ENCODE measurements around the gene C4orf51.

The C4orf51 gene

DNA sequence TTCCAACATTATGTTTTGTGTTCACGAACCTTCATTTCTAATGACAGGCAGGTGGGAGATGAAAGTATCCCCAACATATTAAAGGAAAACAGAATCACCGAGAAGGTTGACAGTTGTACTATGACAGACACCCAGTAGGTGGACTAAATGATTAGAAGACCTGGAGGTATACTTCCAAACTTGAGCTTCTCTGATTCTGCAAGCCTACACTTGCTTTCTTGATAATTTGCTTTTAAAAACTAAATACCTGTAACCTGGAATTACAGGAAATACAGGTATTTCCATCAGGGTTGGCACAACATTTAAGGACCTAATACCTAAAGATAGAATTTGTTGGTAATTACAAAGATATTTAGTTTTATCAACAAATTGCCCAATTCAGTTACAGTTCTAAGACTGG, 43.4 kb downstream of the C4orf51 start:
- no peak for TF ChIP-seq EZH2phosphoT487 (IDR thresholded peaks at IDR 0.05; ENCODE audit: borderline replicate concordance)
- TF ChIP-seq, protein P1, sequence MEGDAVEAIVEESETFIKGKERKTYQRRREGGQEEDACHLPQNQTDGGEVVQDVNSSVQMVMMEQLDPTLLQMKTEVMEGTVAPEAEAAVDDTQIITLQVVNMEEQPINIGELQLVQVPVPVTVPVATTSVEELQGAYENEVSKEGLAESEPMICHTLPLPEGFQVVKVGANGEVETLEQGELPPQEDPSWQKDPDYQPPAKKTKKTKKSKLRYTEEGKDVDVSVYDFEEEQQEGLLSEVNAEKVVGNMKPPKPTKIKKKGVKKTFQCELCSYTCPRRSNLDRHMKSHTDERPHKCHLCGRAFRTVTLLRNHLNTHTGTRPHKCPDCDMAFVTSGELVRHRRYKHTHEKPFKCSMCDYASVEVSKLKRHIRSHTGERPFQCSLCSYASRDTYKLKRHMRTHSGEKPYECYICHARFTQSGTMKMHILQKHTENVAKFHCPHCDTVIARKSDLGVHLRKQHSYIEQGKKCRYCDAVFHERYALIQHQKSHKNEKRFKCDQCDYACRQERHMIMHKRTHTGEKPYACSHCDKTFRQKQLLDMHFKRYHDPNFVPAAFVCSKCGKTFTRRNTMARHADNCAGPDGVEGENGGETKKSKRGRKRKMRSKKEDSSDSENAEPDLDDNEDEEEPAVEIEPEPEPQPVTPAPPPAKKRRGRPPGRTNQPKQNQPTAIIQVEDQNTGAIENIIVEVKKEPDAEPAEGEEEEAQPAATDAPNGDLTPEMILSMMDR (conservative IDR thresholded peaks at IDR 0.05; ENCODE audit: low read length): peak; percentile 12; the same call in 1 of the 2 replicates

DNA sequence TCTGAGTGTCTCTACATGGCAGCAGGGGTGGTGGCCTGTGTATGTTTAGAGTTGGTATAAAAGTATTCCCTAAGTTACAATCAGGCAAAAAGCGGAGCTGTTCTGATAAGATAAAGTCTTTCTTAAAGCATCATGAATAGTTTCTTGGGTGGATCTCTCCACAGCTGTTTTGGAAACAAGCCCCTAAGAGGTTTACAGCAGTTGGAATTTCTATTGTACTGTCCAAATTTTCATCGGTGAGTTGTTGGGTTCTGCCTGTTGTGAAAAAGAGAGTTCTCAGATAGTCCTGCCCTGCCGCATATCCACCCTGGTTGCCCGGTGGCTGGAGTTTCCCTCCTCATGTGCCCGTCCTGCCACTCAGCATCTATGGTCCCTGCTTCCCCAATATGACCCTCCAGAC, 50.1 kb downstream of the C4orf51 start:
- no peaks in the 10 kb centered on the region for H3K27me3 ChIP-seq (ENCODE audit: insufficient read depth, low read length, poor library complexity, severe bottlenecking)
- no peaks in the 10 kb centered on the region for H3K4me1 ChIP-seq (ENCODE audit: insufficient read depth, low read length, poor library complexity, severe bottlenecking)
- no peaks in the 10 kb centered on the region for H3K36me3 ChIP-seq (ENCODE audit: insufficient read depth, low read length)
- TF ChIP-seq, protein P1 (conservative IDR thresholded peaks at IDR 0.05; ENCODE audit: low read length): no peak
- no peak for TF ChIP-seq EZH2phosphoT487 (IDR thresholded peaks at IDR 0.05; ENCODE audit: borderline replicate concordance)
- H3K9me3 ChIP-seq (ENCODE audit: insufficient read depth, low read depth, low read length): no peaks in the 10 kb centered on the region
- H2AFZ ChIP-seq (ENCODE audit: low read length): 0 out of 2 replicates have a peak overlapping the region, but pooled peaks have one; percentile 53
- no peak overlapping the region for H3K4me2 ChIP-seq (ENCODE audit: low read depth, low read length, poor library complexity, severe bottlenecking)
- H3K79me2 ChIP-seq (ENCODE audit: insufficient read depth, low read length): no peaks in the 10 kb centered on the region
- no peaks in the 10 kb centered on the region for H3F3A ChIP-seq (ENCODE audit: low read depth)
- H3K9ac ChIP-seq (ENCODE audit: low read depth, low read length, poor library complexity, severe bottlenecking): no peak overlapping the region
- H3K9me2 ChIP-seq (replicated peaks; ENCODE audit: low read depth, low read length): no peaks in the 10 kb centered on the region
- no peak overlapping the region for H3K4me3 ChIP-seq (ENCODE audit: low read length, poor library complexity, severe bottlenecking)
- no peaks in the 10 kb centered on the region for H4K20me1 ChIP-seq (ENCODE audit: insufficient read depth, low read length, poor library complexity, severe bottlenecking)

More for the DNA sequence above, 43.4 kb downstream of the C4orf51 start:
- no peak overlapping the region for H3K9ac ChIP-seq (ENCODE audit: low read depth, low read length, poor library complexity, severe bottlenecking)
- H3K36me3 ChIP-seq (ENCODE audit: insufficient read depth, low read length): no peaks in the 10 kb centered on the region
- no peaks in the 10 kb centered on the region for H3K27me3 ChIP-seq (ENCODE audit: insufficient read depth, low read length, poor library complexity, severe bottlenecking)
- no peaks in the 10 kb centered on the region for H3F3A ChIP-seq (ENCODE audit: low read depth)
- no peaks in the 10 kb centered on the region for H3K9me3 ChIP-seq (ENCODE audit: insufficient read depth, low read depth, low read length)
- H3K9me2 ChIP-seq (replicated peaks; ENCODE audit: low read depth, low read length): no peaks in the 10 kb centered on the region
- no peak overlapping the region for H3K4me3 ChIP-seq (ENCODE audit: low read length, poor library complexity, severe bottlenecking)
- H3K4me2 ChIP-seq (ENCODE audit: low read depth, low read length, poor library complexity, severe bottlenecking): no peak overlapping the region
- peaks cover 10% of the 10 kb centered on the region for H3K4me1 ChIP-seq (ENCODE audit: insufficient read depth, low read length, poor library complexity, severe bottlenecking)
- no peaks in the 10 kb centered on the region for H4K20me1 ChIP-seq (ENCODE audit: insufficient read depth, low read length, poor library complexity, severe bottlenecking)
- no peaks in the 10 kb centered on the region for H3K79me2 ChIP-seq (ENCODE audit: insufficient read depth, low read length)
- no peak overlapping the region for H2AFZ ChIP-seq (ENCODE audit: low read length)

DNA sequence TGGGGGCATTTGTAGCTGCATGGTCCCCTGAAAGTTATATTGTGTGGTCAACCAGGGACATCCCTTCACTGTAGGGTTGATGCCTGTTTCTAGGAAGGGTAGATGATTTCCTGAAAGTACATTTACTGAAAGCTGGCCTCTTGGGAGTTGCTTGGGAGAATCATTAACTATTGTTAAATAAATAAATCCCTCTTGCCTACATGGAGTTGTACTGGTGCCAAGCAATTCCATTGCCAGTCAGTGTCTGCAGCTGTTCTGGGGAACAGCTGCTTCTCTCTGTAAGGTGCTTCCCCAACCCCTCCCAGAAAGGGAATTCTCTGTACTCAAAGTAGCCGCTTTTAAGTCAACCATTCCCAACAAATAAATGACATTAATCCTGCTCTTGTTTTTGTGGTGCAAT, 51.1 kb downstream of the C4orf51 start:
- H3F3A ChIP-seq (ENCODE audit: low read depth): no peaks in the 10 kb centered on the region
- H3K36me3 ChIP-seq (ENCODE audit: insufficient read depth, low read length): no peaks in the 10 kb centered on the region
- H2AFZ ChIP-seq (ENCODE audit: low read length): no peak overlapping the region
- H3K9me3 ChIP-seq (ENCODE audit: insufficient read depth, low read depth, low read length): no peaks in the 10 kb centered on the region
- no peak overlapping the region for H3K4me3 ChIP-seq (ENCODE audit: low read length, poor library complexity, severe bottlenecking)
- H3K9ac ChIP-seq (ENCODE audit: low read depth, low read length, poor library complexity, severe bottlenecking): no peak overlapping the region
- H4K20me1 ChIP-seq (ENCODE audit: insufficient read depth, low read length, poor library complexity, severe bottlenecking): no peaks in the 10 kb centered on the region
- no peaks in the 10 kb centered on the region for H3K9me2 ChIP-seq (replicated peaks; ENCODE audit: low read depth, low read length)
- TF ChIP-seq, protein P1 (conservative IDR thresholded peaks at IDR 0.05; ENCODE audit: low read length): no peak
- no peak for TF ChIP-seq EZH2phosphoT487 (IDR thresholded peaks at IDR 0.05; ENCODE audit: borderline replicate concordance)
- no peaks in the 10 kb centered on the region for H3K79me2 ChIP-seq (ENCODE audit: insufficient read depth, low read length)
- no peak overlapping the region for H3K4me2 ChIP-seq (ENCODE audit: low read depth, low read length, poor library complexity, severe bottlenecking)
- no peaks in the 10 kb centered on the region for H3K27me3 ChIP-seq (ENCODE audit: insufficient read depth, low read length, poor library complexity, severe bottlenecking)
- no peaks in the 10 kb centered on the region for H3K4me1 ChIP-seq (ENCODE audit: insufficient read depth, low read length, poor library complexity, severe bottlenecking)
